Measurements from ENCODE around the gene COMMD1.

The COMMD1 gene

GRCh38 chr2:62046141-62046540, 140.7 kb downstream of the COMMD1 start:
- Mint-ChIP-seq H3K9me3 (no peaks in the 10 kb centered on the region), H3K4me3 (no peak overlapping the region), H3K4me1 (peaks cover 1% of the 10 kb centered on the region), H3K27ac (ENCODE audit: low read depth) (no peak overlapping the region), H3K27me3 (no peaks in the 10 kb centered on the region), H3K36me3 (ENCODE audit: insufficient read depth) (peaks cover 2% of the 10 kb centered on the region)
- ATAC-seq (replicated peaks; ENCODE audit: extremely low read depth, poor library complexity, severe bottlenecking) = no peak
- DNase-seq (ENCODE audit: low spot score in 2 of 2) = no peak

DNA sequence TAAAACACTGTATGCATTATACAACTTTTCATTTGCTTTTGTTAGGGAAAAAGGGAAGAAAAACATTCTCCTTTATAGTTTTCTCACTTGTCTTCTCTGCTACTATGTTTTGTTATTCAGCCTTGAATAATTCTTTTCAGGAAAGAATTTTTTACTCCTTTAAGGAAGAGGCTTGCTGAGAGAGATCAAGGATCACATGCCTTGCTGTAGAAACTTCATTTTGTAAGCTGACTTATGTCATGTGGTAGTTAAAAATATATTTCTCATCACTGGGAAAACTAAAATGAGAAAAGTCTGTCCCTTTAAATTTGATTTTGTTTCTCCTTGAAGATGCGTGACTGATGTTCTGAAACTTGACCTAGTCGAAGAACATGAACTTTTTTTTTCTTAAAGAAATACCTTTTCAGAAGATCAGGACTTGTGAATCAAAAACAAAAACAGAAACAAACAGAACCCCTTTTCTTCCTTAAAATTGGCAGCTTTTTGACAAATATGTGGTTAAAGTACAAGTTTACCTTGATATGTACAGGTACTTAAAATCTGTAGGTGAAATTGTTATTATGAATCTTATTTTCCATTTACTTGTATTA, 145.1 kb downstream of the COMMD1 start:
- DNase-seq (ENCODE audit: low spot score in 2 of 2) = no peak
- no peaks in the 10 kb centered on the region for H3K27me3 Mint-ChIP-seq
- H3K9me3 Mint-ChIP-seq = no peaks in the 10 kb centered on the region

GRCh38 chr2:62054029-62054791, 148.7 kb downstream of the COMMD1 start:
- H3K27ac Mint-ChIP-seq (ENCODE audit: low read depth) = no peak overlapping the region
- no peaks in the 10 kb centered on the region for H3K9me3 Mint-ChIP-seq
- DNase-seq (ENCODE audit: low spot score in 2 of 2) (no peak), ATAC-seq (replicated peaks; ENCODE audit: extremely low read depth, poor library complexity, severe bottlenecking) (no peak)
- H3K4me1 Mint-ChIP-seq = peaks cover 26% of the 10 kb centered on the region
- peaks cover 3% of the 10 kb centered on the region for H3K36me3 Mint-ChIP-seq (ENCODE audit: insufficient read depth)
- H3K27me3 Mint-ChIP-seq = no peaks in the 10 kb centered on the region
- no peak overlapping the region for H3K4me3 Mint-ChIP-seq

More for the DNA sequence above, 145.1 kb downstream of the COMMD1 start:
- Mint-ChIP-seq H3K36me3 (ENCODE audit: insufficient read depth) (peaks cover 3% of the 10 kb centered on the region), H3K27ac (ENCODE audit: low read depth) (no peak overlapping the region), H3K4me1 (peaks cover 26% of the 10 kb centered on the region), H3K4me3 (no peak overlapping the region)
- no peak for ATAC-seq (replicated peaks; ENCODE audit: extremely low read depth, poor library complexity, severe bottlenecking)

GRCh38 chr2:62054916-62055450, 149.5 kb downstream of the COMMD1 start:
- Mint-ChIP-seq H3K9me3 (no peaks in the 10 kb centered on the region), H3K36me3 (ENCODE audit: insufficient read depth) (peaks cover 3% of the 10 kb centered on the region)
- DNase-seq (ENCODE audit: low spot score in 2 of 2) = no peak

GRCh38 chr2:62055724-62056336, 150.4 kb downstream of the COMMD1 start:
- ATAC-seq (replicated peaks; ENCODE audit: extremely low read depth, poor library complexity, severe bottlenecking) (no peak), DNase-seq (ENCODE audit: low spot score in 2 of 2) (no peak)
- Mint-ChIP-seq H3K4me3 (no peak overlapping the region), H3K36me3 (ENCODE audit: insufficient read depth) (peaks cover 3% of the 10 kb centered on the region), H3K9me3 (no peaks in the 10 kb centered on the region), H3K27me3 (no peaks in the 10 kb centered on the region), H3K4me1 (peaks cover 26% of the 10 kb centered on the region), H3K27ac (ENCODE audit: low read depth) (no peak overlapping the region)

More at GRCh38 chr2:62054916-62055450, 149.5 kb downstream of the COMMD1 start:
- Mint-ChIP-seq H3K27ac (ENCODE audit: low read depth) (no peak overlapping the region), H3K4me1 (peaks cover 26% of the 10 kb centered on the region), H3K4me3 (no peak overlapping the region), H3K27me3 (no peaks in the 10 kb centered on the region)
- ATAC-seq (replicated peaks; ENCODE audit: extremely low read depth, poor library complexity, severe bottlenecking) = no peak

DNA sequence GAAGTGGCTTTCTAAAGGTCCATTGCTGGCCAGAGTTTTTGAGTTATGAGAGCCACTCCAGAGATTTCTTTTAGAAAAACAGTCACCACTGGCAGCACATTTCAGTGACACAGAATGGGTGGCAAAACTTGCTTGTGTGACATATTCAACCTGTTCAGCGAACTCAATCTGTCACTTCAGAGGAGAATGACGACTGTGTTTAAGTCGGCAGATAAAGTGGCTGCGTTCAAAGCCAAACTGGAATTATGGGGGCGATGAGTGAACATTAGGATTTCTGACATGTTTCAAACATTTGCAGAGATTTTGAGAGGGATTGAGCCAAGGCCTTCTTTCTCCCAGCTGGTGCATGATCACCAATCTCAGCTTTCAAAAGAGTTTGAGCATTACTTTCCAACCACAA, 150.9 kb downstream of the COMMD1 start:
- Mint-ChIP-seq H3K27ac (ENCODE audit: low read depth) (no peak overlapping the region), H3K4me1 (peaks cover 26% of the 10 kb centered on the region), H3K27me3 (no peaks in the 10 kb centered on the region), H3K9me3 (no peaks in the 10 kb centered on the region), H3K36me3 (ENCODE audit: insufficient read depth) (peaks cover 3% of the 10 kb centered on the region), H3K4me3 (no peak overlapping the region)
- ATAC-seq (replicated peaks; ENCODE audit: extremely low read depth, poor library complexity, severe bottlenecking) (no peak), DNase-seq (ENCODE audit: low spot score in 2 of 2) (no peak)

GRCh38 chr2:62065243-62065642, 159.8 kb downstream of the COMMD1 start:
- Mint-ChIP-seq H3K27me3 (no peaks in the 10 kb centered on the region), H3K36me3 (ENCODE audit: insufficient read depth) (peaks cover 1% of the 10 kb centered on the region), H3K4me1 (no peaks in the 10 kb centered on the region), H3K27ac (ENCODE audit: low read depth) (no peak overlapping the region), H3K9me3 (no peaks in the 10 kb centered on the region), H3K4me3 (no peak overlapping the region)
- ATAC-seq (replicated peaks; ENCODE audit: extremely low read depth, poor library complexity, severe bottlenecking) = no peak
- no peak for DNase-seq (ENCODE audit: low spot score in 2 of 2)

DNA sequence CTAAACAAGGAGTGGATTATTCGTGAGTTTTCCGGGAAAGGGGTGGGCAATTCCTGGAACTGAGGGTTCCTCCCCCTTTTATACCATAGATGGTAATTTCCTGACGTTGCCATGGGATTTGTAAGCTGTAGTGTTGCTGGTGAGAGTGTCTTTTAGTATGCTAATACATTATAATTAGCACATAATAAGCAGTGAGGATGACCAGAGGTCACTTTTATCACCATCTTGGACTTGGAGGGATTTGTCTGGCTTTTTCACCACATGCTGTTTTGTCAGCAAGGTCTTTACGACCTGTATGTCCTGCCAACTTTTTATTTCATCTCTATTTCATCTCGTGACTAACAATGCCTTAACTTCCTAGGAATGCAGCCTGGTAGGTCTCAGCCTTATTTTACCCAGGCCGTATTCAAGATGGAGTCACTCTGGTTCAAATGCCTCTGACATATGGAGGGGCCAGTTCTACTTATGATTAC, 165.7 kb downstream of the COMMD1 start:
- Mint-ChIP-seq H3K36me3 (ENCODE audit: insufficient read depth) (peaks cover 3% of the 10 kb centered on the region), H3K27me3 (no peaks in the 10 kb centered on the region), H3K4me1 (peaks cover 4% of the 10 kb centered on the region), H3K4me3 (no peak overlapping the region), H3K27ac (ENCODE audit: low read depth) (no peak overlapping the region), H3K9me3 (no peaks in the 10 kb centered on the region)
- DNase-seq (ENCODE audit: low spot score in 2 of 2) (no peak), ATAC-seq (replicated peaks; ENCODE audit: extremely low read depth, poor library complexity, severe bottlenecking) (no peak)

GRCh38 chr2:62071760-62072680, 166.5 kb downstream of the COMMD1 start:
- H3K36me3 Mint-ChIP-seq (ENCODE audit: insufficient read depth) = peaks cover 3% of the 10 kb centered on the region
- ATAC-seq (replicated peaks; ENCODE audit: extremely low read depth, poor library complexity, severe bottlenecking) = no peak
- DNase-seq (ENCODE audit: low spot score in 2 of 2) = no peak
- no peaks in the 10 kb centered on the region for H3K9me3 Mint-ChIP-seq
- H3K4me3 Mint-ChIP-seq = no peak overlapping the region
- H3K4me1 Mint-ChIP-seq = peaks cover 6% of the 10 kb centered on the region
- H3K27me3 Mint-ChIP-seq = no peaks in the 10 kb centered on the region
- no peak overlapping the region for H3K27ac Mint-ChIP-seq (ENCODE audit: low read depth)

- no peaks in the 10 kb centered on the region for H3K27me3 Mint-ChIP-seq
- no peaks in the 10 kb centered on the region for H3K9me3 Mint-ChIP-seq
- peaks cover 3% of the 10 kb centered on the region for H3K36me3 Mint-ChIP-seq (ENCODE audit: insufficient read depth)
- peaks cover 6% of the 10 kb centered on the region for H3K4me1 Mint-ChIP-seq
- no peak overlapping the region for H3K4me3 Mint-ChIP-seq
- no peak for ATAC-seq (replicated peaks; ENCODE audit: extremely low read depth, poor library complexity, severe bottlenecking)
- no peak overlapping the region for H3K27ac Mint-ChIP-seq (ENCODE audit: low read depth)
- no peak for DNase-seq (ENCODE audit: low spot score in 2 of 2)
These were observed 168.8 kb downstream of the COMMD1 start for GRCh38 chr2:62074233-62074632.

DNA sequence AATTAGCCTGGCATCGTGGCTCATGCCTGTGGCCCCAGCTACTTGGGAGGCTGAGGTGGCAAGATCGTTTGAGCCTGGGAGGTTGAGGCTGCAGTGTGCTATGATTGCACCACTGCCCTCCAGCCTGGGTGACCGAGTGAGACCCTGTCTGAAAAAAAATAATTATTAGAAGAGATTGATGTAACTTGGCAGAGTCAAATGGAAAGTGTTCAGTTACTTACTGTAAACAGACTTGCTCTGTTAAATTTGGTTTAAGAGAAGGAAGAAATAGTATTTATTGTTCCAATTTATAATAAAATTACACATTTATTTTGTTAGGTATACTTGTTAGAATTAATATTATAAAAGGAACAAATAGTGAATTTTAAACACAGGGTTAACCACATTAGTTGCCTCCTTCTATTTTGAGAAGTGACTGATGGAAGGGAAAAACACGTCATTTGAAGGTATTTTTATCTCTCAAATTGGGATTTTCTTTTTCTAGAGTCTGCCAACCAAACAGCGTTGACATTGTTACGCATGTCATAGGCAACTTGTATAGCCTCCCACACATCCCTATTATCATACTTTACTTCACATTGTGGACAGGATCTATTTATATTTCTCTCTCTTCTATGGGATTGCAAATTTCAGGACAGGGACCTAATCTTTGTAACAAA, 171.6 kb downstream of the COMMD1 start:
- H3K4me3 Mint-ChIP-seq = no peak overlapping the region
- peak overlapping the region; percentile 17 for H3K27ac Mint-ChIP-seq (ENCODE audit: low read depth)
- H3K4me1 Mint-ChIP-seq = peaks cover 6% of the 10 kb centered on the region
- no peaks in the 10 kb centered on the region for H3K9me3 Mint-ChIP-seq
- H3K36me3 Mint-ChIP-seq (ENCODE audit: insufficient read depth) = peaks cover 5% of the 10 kb centered on the region
- DNase-seq (ENCODE audit: low spot score in 2 of 2) = no peak
- no peaks in the 10 kb centered on the region for H3K27me3 Mint-ChIP-seq
- ATAC-seq (replicated peaks; ENCODE audit: extremely low read depth, poor library complexity, severe bottlenecking) = no peak

All from central memory CD8-positive, alpha-beta T cell (primary cell).